Right kidney (tissue), 1 donor: Measurements from ENCODE around the gene GABRB1.

Source experiments
- DNase-seq: peaks from one replicate; pipeline ENCODE4 v3.0.0-alpha.2; 2016

Gene GABRB1

DNA sequence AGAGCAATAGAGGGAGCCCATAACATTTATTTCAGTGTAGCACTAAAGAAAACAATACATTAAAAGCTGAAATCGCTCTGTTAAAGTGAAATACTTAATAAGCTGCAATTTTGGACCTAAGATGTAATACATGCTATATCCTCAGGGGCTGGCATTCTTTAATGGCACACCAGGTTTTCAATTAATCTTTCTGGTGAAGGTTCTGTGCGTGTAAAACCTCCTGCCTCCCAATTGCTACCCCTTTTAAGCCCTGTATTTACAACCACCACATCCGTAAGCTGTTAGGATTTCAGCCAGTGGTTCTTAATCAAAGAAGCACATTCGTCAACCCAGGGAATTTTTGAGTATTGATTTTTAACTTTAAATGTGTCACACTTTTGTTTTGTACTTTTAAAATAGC is 439.7 kb downstream of the GABRB1 start:
- DNase-seq: no peak

DNA sequence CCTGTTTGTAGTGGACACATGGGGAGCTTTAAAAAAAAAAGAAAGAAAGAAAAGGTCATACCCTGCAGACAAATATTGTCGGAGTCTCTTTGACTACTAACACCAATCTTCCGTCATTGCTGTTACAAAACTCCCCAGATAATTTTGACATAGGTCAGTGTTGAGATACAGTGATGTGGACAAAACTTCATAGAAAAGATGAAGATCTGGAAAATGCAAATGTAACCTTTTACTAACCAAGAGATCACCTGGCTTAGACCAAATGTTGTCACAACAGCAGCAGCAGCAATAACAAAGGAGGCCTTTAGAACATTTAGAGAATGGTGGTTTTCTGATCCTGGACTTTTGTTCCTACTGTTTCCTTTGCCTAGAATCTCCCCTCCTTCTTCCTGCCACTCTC is 440.2 kb downstream of the GABRB1 start:
- no peak for DNase-seq

DNA sequence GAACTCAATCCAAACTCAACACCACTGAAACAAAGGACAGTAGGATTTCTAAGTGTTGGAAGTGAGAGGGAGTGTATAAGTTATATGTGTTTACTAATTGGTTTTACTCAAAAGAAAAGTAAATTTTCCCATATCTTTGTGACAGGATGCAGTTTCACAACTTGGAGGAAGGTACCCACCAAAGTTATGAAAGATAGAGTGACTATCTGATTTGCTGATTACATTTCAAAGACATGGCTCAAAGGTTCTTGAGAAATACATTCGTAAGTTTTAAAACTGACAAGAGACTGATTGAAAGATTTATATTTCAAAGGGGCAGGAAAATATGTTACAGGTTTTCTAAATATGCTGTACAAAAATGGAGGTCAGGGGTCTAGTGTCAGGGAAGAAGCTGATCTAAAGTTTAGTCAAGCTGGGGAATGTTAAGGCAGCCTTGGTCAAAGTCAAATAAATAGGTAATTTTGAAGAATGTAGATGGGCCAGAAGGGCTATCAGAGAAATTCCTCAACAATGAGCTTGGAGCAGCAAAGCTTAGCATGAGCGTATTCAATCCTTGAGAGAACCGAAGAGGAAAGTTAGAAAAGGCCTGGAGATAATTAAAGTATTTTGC is 441.9 kb downstream of the GABRB1 start:
- DNase-seq: no peak

DNA sequence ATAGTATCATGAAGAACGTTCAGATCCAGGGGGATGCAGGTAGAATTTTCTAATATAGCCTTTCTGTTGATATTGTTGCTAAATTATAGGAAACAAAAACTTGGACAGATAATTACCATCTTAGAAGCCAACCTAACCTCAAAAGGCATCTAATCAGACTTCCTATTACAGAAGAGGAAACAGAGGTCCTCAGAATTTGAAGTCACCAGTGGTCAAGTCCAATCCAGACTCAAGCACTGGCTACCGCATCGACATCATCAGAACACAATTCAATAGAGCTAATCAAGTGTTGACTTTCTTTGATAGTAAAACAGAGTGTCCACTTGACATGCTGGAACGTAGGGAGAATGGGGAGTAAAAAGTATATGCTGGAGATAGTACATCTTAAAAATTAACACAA is 443.4 kb downstream of the GABRB1 start:
- no peak for DNase-seq

- no peak for DNase-seq
These were observed 444.0 kb downstream of the GABRB1 start for GRCh38 chr4:47475411-47475810.
